K562 (cell line): ENCODE measurements around the gene TTC16. TPM values are rescaled to one million over a fixed set of nuclear protein-coding genes. Genes with fewer than 3 reads are reported as not detected.

Experiments used
- BRCA1 ChIP-seq, 2 experiments: fragments of 450-650 bp in 1 of 2; sonication (generic) in 1 of 2; formaldehyde crosslinking in 1 of 2; IDR thresholded peaks; 2 replicates each; pipeline versions ENCODE4 v1.5.0 to v1.6.1; 2017 to 2020; ENCODE audit warnings: mild to moderate bottlenecking in 1 of 2, missing genetic modification reagents in 1 of 2
- C11orf30 ChIP-seq: fragments of 450-650 bp; IDR thresholded peaks from 2 replicates; pipeline ENCODE4 v1.6.1; 2016; ENCODE audit warnings: low read depth, mild to moderate bottlenecking
- CBX3 ChIP-seq, 2 experiments: IDR thresholded peaks; 1 replicate in 1 of 2; 2 replicates in 1 of 2; pipeline ENCODE4 v1.6.1; 2012; ENCODE audit warnings: inconsistent platforms in 2 of 2, low read length in 2 of 2, borderline replicate concordance in 1 of 2, control low read depth in 1 of 2
- ETV6 ChIP-seq, 3 experiments: fragments of 150-350 bp in 1 of 3; sonication (generic) in 1 of 3; formaldehyde crosslinking in 1 of 3; IDR thresholded peaks; 2 replicates each; pipeline versions ENCODE4 v1.6.1 to v1.8.0; 2014 to 2022; ENCODE audit warnings: borderline replicate concordance in 2 of 3, low read depth in 2 of 3, antibody characterized with exemption in 1 of 3, low read length in 1 of 3, mild to moderate bottlenecking in 1 of 3, missing genetic modification reagents in 1 of 3
- FOXJ2 ChIP-seq: fragments of 200-800 bp; sonication (Bioruptor generic); IDR thresholded peaks from 2 replicates; pipeline ENCODE4 v1.6.1; 2016; ENCODE audit warnings: missing genetic modification characterization, missing compliant biosample characterization
- GABPB1 ChIP-seq: sonication (generic); formaldehyde crosslinking; IDR thresholded peaks from 2 replicates; pipeline ENCODE4 v1.8.0; 2022; ENCODE audit warnings: mild to moderate bottlenecking, missing genetic modification reagents
- MAFK ChIP-seq: IDR thresholded peaks from 2 replicates; pipeline ENCODE4 v1.6.1; 2011; ENCODE audit warnings: low read length, improper control_type of control experiment
- MAZ ChIP-seq, 2 experiments: fragments of 450-650 bp in 1 of 2; sonication (generic) in 1 of 2; formaldehyde crosslinking; IDR thresholded peaks in 1 of 2; conservative IDR thresholded peaks in 1 of 2; 2 replicates each; pipeline versions ENCODE4 v1.4.0 to v1.5.0; 2020; ENCODE audit warnings: mild to moderate bottlenecking in 1 of 2, missing genetic modification reagents in 1 of 2
- MXI1 ChIP-seq: IDR thresholded peaks from 2 replicates; pipeline ENCODE4 v1.6.1; 2011; ENCODE audit warnings: low read depth, mild to moderate bottlenecking, improper control_type of control experiment, low read length
- POU5F1 ChIP-seq: fragments of 150-350 bp; IDR thresholded peaks from 2 replicates; pipeline ENCODE4 v1.6.1; 2014; ENCODE audit warnings: borderline replicate concordance, low read length, low read depth, mild to moderate bottlenecking; ENCODE audit not compliant: partially characterized antibody
- RAD21 ChIP-seq, 2 experiments: fragments of 250-450 bp in 1 of 2; fragments of 450-650 bp in 1 of 2; sonication (Bioruptor Pico) in 1 of 2; formaldehyde crosslinking in 1 of 2; IDR thresholded peaks in 1 of 2; conservative IDR thresholded peaks in 1 of 2; 2 replicates each; pipeline versions ENCODE4 v1.4.0 to v1.8.0; 2020 to 2022; ENCODE audit warnings: mild to moderate bottlenecking in 2 of 2, moderate library complexity in 1 of 2
- SAFB ChIP-seq: fragments of 200-400 bp; formaldehyde crosslinking; IDR thresholded peaks from 2 replicates; pipeline ENCODE4 v1.6.1; 2017; ENCODE audit warnings: low read depth, low read length, borderline replicate concordance
- SAFB2 ChIP-seq: fragments of 200-400 bp; formaldehyde crosslinking; IDR thresholded peaks from 2 replicates; pipeline ENCODE4 v1.6.1; 2018; ENCODE audit warnings: borderline replicate concordance, low read length, low read depth, moderate library complexity; ENCODE audit not compliant: severe bottlenecking
- SREBF1 ChIP-seq: fragments of 150-350 bp; IDR thresholded peaks from 2 replicates; pipeline ENCODE4 v1.6.1; 2014; ENCODE audit warnings: antibody characterized with exemption, low read depth, low read length, borderline replicate concordance
- VEZF1 ChIP-seq: fragments of 200-800 bp; sonication (Bioruptor generic); IDR thresholded peaks from 2 replicates; pipeline ENCODE4 v1.6.1; 2017; ENCODE audit warnings: missing genetic modification characterization, missing compliant biosample characterization
- ZNF133 ChIP-seq: fragments of 250-450 bp; sonication (Bioruptor Pico); IDR thresholded peaks from 2 replicates; pipeline ENCODE4 v1.4.0; 2020; ENCODE audit warnings: mild to moderate bottlenecking
- ZNF263 ChIP-seq: sonication (generic); formaldehyde crosslinking; IDR thresholded peaks from 2 replicates; pipeline ENCODE4 v1.8.0; 2022; ENCODE audit warnings: mild to moderate bottlenecking, missing genetic modification reagents, borderline replicate concordance
- ZNF316 ChIP-seq: fragments of 450-650 bp; IDR thresholded peaks from 2 replicates; pipeline ENCODE4 v1.6.1; 2016
- polyA plus RNA-seq, 8 experiments: library from polyadenylated mRNA; depleted of rRNA in 4 of 8; stranded (reverse) in 5 of 8; unstranded in 3 of 8; fragments of >200 nt; fragmentation: Nextera tagmentation in 2 of 8; fragmentation: Illumina TruSeq in 1 of 8; extraction: Ambion mirVana in 2 of 8; extraction: Trizol in 1 of 8; gene quantifications; 2 replicates each; pipeline versions ENCODE4 v1.2.1 to v1.2.3, GENCODE V29; 2011 to 2014; ENCODE audit warnings: inconsistent platforms in 1 of 8, missing spikeins in 1 of 8
- total RNA-seq, 7 experiments: library from RNA; depleted of rRNA in 6 of 7; stranded (reverse); fragments of >200 nt in 6 of 7; fragmentation: Illumina TruSeq in 2 of 7; extraction: Trizol in 2 of 7; gene quantifications; 2 replicates each; pipeline versions ENCODE4 v1.2.1 to v1.2.3, GENCODE V29; 2011 to 2021; ENCODE audit warnings: low replicate concordance in 1 of 7
- TF ChIP-seq, protein P1 (sequence below): sonication (generic); formaldehyde crosslinking; IDR thresholded peaks from 2 replicates; pipeline ENCODE4 v1.5.0; 2020; ENCODE audit warnings: missing genetic modification reagents
- TF ChIP-seq, protein P2 (sequence below): sonication (generic); formaldehyde crosslinking; IDR thresholded peaks from 2 replicates; pipeline ENCODE4 v1.8.0; 2022; ENCODE audit warnings: mild to moderate bottlenecking, missing genetic modification reagents
- TF ChIP-seq, protein P3 (sequence below): fragments of 250-450 bp; sonication (Bioruptor Pico); IDR thresholded peaks from 2 replicates; pipeline ENCODE4 v1.5.0; 2020; ENCODE audit warnings: mild to moderate bottlenecking

TTC16 gene
- total and polyA plus RNA-seq, 9 of the 15 experiments (the other 6 are each of a cell fraction or from before 2014, with no cell fraction given) = 0.11 TPM; not detected in 8

GRCh38 chr9:127689329-127690000 lies 26.4 kb upstream of the TTC16 start (continued):
- TF ChIP-seq VEZF1 (no peak), CBX3 (IDR thresholded peaks at IDR 0.05; ENCODE audit: borderline replicate concordance in 1 of 2, low read length in 2 of 2) (no peak), C11orf30 (peak; percentile 64), BRCA1 (IDR thresholded peaks at IDR 0.05) (no peak), BRCA1 (CRISPR knock-in tag; IDR thresholded peaks at IDR 0.05) (no peak), SAFB (no peak), SREBF1 (no peak), MAZ (CRISPR knock-in tag; conservative IDR thresholded peaks at IDR 0.05 in 1 of 2, IDR thresholded peaks at IDR 0.05 in 1 of 2) (no peak), MXI1 (no peak), MAFK (peak; percentile 52), ZNF263 (CRISPR knock-in tag) (no peak), ETV6 (IDR thresholded peaks at IDR 0.05; ENCODE audit: borderline replicate concordance in 1 of 2, low read depth in 2 of 2, low read length in 1 of 2) (no peak), ETV6 (CRISPR knock-in tag; IDR thresholded peaks at IDR 0.05; ENCODE audit: borderline replicate concordance) (no peak), SAFB2 (no peak), POU5F1 (no peak), ZNF316 (peak; percentile 77), ZNF133 (CRISPR knock-in tag) (no peak), GABPB1 (CRISPR knock-in tag) (no peak), FOXJ2 (tag) (no peak), RAD21 (CRISPR knock-in tag; conservative IDR thresholded peaks at IDR 0.05 in 1 of 2, IDR thresholded peaks at IDR 0.05 in 1 of 2) (no peak)
- TF ChIP-seq, protein P1, sequence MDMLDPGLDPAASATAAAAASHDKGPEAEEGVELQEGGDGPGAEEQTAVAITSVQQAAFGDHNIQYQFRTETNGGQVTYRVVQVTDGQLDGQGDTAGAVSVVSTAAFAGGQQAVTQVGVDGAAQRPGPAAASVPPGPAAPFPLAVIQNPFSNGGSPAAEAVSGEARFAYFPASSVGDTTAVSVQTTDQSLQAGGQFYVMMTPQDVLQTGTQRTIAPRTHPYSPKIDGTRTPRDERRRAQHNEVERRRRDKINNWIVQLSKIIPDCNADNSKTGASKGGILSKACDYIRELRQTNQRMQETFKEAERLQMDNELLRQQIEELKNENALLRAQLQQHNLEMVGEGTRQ (CRISPR knock-in tag) = no peak
- TF ChIP-seq, protein P2, sequence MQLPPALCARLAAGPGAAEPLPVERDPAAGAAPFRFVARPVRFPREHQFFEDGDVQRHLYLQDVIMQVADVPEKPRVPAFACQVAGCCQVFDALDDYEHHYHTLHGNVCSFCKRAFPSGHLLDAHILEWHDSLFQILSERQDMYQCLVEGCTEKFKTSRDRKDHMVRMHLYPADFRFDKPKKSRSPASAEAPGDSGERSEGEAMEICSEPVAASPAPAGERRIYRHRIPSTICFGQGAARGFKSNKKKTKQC (CRISPR knock-in tag) = no peak
- TF ChIP-seq, protein P3, sequence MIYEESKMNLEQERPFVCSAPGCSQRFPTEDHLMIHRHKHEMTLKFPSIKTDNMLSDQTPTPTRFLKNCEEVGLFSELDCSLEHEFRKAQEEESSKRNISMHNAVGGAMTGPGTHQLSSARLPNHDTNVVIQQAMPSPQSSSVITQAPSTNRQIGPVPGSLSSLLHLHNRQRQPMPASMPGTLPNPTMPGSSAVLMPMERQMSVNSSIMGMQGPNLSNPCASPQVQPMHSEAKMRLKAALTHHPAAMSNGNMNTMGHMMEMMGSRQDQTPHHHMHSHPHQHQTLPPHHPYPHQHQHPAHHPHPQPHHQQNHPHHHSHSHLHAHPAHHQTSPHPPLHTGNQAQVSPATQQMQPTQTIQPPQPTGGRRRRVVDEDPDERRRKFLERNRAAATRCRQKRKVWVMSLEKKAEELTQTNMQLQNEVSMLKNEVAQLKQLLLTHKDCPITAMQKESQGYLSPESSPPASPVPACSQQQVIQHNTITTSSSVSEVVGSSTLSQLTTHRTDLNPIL = no peak
